GM19043 (cell line): Measurements from ENCODE around the gene AHCYL2.

Experiments used
- ATAC-seq: cut with Tn5 transposase; IDR thresholded peaks from one replicate; pipeline ENCODE4 v1.9.1; 2021; ENCODE audit warnings: low read depth; ENCODE audit not compliant: unreplicated experiment

AHCYL2 gene

DNA sequence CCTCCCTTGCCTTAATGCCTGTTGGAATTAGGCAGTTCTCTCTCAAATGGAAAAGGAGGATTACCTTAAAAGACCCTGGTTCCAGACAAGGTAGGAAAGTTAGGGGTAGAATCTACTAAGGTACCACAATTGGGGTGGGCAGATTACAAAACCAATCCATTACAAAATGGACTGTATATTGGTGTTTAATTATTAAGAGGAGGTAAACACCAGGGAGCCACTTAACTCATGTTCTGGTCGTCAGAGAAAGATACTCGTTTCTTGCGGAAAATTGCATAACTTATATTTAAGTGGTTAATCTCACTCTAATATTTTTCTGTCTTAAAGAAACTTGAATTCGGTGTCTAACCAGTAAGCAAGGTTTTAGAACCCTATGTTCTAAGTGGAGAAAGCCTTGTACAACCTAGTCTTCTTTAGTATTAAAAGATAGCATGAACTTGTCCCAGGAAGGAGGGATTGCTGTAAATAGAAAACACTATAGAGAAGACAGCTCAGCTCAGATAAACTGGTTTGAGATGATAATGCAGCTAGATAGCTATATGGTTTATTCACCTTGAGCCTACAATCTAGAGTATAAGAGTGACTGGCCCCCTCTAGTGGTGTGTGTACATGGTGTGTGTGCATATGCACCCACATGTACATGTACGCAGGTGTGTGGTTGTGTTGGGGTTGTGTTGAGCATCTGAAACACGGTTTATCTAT is 151.4 kb downstream of the AHCYL2 start:
- no peak for ATAC-seq

DNA sequence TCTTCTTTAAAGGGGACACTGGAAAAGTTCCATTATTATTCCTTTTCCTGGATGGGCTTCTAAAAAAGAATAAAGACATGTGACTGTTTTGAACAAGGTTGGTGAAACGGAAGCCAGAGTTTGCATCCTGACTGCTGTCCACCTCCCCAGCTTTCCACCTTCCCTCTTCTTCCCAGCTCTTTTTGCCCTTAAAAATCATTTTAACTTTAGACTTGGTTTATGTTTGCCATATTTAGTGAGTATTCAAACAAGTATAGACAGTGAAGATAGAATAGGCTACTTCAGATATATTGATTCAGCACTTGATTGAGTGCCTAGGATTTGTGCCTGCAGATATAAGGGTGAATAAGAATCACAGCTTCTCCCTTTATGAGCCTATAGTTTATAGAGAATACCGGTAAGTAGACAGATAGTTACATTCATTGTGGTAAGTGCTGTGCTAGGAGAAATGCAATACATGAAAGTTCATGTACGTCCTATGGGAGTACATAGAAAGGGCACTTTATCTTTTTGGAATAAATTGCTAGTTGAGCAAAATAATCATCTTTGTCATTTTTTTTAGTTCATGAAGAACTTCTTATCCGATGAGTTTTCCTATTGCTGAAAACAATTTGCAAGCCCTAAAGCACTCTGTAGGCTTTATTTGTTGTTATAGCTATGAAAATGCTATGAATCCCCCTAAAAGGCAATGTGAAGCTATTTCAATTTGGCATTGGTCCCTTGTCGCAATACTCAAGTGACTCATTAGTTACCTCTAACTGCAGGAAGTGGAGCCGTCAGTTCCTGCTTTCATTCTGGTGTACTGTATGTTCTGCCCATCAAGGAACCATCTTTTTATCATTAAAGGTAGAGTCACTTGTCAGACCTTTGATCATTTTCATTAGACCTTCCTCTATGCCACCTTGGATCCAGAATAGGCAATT is 152.2 kb downstream of the AHCYL2 start:
- no peak for ATAC-seq

DNA sequence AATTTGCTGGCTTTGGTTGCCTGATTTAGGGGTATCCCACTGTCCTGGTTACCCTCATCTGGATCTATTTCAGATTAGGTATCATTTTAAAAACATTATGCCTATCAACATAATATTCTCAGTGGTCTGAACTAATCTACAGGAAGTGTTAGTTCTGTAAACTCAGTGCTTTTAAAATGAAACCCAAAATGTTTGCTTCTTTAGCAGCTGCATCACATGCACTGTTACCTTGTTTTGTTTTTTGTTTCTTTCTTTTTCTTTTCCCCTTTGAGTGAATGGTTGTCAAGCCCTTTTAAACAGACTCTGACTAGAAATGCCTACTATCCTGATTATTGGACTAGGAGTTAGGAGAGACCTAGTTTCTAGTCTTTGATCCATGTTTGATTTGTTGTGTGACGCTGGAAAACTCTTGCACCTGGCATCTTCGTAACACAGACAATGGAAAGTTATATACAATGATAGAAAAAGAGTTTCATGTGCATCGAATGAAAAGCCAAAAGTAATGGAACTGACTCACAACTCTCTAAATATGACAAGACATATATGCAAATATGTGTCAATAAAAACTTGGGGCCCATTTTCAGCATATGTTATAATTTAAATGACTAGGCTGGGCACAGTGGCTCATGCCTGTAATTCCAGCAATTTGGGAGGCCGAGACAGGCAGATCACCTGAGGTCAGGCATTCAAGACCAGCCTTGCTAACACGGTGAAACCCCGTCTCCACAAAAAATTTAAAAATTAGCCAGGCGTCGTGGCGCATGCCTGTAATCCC is 157.1 kb downstream of the AHCYL2 start:
- ATAC-seq, result no peak

DNA sequence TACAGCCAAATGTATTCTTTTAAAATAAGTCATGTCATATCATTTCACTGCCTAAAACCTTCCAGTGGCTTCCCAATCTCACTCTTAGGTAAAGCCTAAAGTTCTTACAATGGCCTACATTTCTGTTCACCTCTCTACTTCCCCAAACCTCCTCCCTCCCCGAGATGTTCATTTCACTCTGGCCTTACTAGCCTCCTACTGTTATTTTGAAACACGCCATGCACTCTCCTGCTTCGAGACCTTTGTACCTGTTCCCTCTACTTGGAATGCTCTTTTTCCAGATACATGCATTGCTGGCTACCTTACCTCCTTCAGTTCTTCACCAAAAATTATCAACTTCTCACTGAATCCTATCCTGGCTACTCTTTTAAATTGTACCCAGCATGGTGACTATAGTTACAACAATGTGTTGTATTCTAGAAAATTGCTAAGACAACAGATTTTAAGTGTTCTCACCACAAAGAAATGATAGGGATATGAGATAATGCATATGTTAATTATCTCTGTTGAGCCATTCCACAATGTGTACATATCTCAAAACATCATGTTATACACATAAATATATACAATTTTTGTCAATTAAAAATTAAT is 158.8 kb downstream of the AHCYL2 start:
- no peak for ATAC-seq

DNA sequence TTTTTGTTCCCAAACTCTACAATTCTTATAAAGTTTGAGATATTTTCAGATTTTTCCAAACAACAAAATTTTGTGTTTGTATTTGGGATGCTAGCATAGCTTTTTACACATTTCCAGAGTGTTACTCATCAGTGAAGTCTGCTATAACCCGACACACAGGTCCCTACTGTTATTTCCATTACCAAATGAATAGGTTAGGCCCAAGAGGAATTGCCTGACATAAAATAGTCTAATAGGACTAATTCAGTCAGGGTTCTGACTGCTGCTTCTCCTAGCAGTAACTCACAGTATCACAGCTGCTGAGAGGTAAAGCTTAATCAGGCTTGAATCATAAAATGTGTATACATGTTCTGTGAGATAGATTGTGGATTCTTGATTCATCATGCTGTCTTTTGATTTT is 160.3 kb downstream of the AHCYL2 start:
- ATAC-seq, result no peak

DNA sequence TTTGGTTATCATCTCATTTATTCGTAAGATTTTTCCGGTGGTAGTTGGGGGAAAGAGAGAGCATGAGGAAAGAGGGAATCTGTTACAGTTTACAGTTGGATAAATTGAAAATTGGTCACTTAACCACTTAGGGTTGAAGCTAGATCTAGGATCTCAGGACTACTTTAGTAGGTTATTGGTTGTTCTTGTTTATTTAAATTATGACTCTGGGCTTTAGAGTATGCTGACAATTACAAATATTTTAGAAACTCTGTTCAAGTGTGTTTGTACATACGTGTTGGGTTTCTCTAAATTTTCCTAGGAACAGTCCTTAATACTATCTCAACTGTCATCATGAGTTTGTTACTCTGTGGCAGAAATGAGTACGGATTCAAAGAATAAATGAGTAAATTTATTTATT is 160.8 kb downstream of the AHCYL2 start:
- ATAC-seq, result no peak

DNA sequence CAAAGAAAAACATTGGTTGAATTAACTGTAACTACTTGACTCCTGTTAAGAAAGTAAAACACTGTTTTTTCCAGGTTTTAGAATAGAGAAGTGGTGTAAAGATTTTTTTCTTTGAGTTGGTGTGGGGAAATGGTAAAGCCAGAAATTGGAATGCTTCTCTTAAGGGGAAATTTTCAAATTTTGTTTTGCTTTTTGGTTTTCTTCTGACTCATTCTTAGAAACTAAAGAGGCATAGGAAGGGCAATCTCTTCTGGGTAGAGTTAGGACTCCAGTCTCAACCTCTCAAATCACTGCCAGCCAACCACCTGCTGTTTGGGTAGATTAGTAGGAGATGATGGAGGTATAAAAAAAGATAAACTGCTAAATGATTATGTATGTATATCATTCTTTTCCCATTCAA is 161.7 kb downstream of the AHCYL2 start:
- no peak for ATAC-seq

DNA sequence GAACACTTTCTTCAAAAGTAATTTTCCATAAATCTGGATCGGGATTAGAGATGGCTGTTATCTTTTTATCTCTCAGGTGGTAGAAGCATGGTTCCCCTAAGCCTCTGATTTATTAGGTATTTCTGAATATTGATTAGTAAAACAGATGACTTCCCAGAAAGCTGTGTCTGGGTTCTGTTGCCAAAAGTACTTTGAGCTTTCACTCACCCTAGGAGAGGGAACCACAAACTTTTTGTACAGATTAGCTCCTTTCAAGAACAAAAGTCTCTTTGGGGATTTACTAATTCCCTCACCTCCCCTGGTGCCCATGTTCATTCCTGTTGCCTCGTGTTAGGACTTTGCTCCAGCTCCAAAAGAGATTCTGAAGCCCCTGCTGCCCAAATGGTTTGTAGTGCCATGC is 162.7 kb downstream of the AHCYL2 start:
- ATAC-seq, result no peak

DNA sequence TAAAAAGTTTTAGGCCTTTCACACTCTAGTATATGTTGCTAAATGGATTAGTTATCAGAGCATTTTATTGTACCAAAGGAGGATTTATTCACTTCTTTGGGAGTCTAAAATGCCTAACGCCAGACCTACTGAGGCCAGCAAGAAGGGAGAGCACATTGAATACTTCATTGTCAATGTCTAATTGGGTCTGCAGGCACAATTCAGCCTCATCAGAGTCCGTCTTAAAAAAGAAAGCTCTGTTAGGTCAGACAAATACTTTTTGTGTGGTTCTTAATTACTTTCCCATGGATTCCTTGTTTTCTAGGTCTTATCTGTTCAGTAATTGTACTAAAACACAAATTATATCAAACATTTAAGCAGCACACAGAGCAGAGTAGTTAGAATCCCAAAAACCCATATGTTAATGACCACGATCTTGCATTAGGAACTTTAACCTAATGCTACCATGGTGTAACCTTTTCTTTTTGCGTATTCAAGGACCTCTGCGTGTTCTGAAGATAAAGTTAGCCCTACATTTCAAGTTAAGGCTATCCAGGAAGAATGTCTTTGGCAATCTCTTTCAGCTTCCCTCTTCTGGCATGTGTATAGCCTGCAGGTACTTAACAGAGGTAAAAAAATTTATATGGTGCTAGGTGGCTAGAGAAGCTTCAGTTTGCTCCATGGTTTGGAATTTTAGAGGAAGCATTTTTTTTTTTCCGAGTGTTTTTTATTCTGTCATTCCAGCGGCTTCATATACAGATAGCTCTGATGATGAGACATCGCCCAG is 163.7 kb downstream of the AHCYL2 start:
- no peak for ATAC-seq

DNA sequence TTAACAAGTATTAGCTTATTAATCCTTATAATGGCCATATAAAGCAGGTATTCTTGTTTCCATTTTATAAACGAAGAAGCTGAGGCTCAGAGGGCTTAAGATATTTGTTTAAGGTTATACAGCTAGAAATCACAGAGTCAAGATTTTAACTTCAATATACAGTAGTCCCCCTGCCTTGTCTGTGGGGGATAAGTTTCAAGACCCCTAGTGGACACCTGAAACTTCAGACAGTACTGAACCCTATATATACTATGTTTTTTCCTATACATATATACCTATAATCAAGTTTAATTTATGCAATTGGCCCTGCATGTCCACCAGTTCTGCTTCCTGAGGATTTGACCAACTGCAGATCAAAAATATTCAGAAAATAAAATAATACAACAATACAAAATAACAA is 165.0 kb downstream of the AHCYL2 start:
- no peak for ATAC-seq

DNA sequence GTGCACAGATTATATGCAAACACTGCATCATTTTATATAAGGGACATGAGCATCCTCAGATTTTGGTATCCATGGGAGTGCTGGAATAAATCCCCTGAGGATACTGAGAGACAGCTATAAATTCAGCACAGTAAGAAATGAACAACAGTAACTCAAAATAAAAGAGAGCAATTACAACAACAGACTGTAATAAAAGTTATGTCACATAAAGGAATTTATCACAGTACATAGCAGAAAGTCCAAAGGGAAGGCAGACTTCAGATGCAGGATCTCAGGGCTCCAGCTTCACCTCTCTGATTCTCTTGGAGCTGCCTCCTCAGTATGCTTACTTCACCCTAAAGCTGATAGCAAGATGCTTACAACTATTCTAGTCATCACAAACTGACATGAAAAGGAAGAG is 165.5 kb downstream of the AHCYL2 start:
- no peak for ATAC-seq

DNA sequence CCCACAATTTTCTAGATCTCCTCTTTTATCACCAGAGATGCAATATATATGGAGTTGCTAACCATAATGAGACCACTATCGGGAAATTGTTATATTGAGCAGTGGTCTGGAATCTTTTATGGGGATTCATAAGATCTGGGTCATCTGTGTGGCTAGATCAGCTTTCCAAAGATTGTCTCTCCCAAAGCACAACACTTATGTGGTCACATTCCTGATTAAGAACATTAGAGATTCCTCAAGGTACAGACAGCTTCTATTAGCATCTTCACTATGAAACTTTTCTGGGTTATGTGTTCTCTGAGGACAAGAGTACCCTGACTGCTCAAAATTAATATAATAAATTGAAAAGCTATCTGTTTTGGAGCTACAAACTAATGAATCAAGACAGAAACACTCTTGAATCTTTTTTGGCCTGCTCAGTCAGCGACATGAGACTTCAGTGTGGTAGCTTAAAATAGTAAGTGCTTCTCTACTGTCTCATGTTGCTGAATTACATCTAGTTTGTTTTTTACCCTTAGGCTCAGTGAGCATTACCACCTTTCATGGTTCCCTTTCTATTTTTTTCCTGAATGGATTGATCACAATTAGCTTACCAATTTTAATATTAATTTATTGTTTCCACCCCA is 166.8 kb downstream of the AHCYL2 start:
- no peak for ATAC-seq

DNA sequence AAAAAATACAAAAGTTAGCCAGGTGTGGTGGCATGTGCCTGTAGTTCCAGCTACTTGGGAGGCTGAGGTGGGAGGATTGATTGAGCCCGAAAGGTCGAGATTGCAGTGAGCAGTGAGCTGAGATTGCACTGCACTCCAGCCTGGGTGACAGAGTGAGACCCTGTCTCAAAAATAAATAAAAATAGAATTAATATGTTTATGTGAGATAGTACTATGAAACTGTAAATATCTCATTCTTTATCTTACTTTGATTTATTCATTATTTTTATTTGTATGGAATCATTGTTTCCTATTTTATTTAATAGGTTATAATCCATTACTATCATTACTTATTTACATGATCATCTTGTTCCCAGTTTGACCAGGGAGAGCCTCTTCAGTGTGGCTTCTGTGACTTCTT is 168.4 kb downstream of the AHCYL2 start:
- no peak for ATAC-seq

DNA sequence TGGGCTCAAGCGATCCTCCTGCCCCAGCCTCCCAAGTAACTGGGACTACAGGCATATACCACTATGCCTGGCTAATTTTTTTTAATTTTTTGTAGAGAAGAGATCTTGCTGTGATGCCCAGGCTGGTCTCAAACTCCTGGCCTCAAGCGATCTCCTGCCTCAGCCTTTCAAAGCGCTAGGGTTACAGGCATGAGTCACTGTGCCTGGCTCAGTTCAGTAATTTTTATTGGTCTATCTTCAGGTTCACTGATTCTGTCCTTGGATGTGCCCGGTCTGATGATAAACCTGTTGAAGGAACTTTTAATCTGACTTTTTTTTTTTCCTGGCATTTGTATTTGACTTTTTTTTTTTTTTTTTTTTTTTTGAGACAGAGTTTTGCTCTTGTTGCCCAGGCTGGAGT is 169.3 kb downstream of the AHCYL2 start:
- ATAC-seq, result no peak

DNA sequence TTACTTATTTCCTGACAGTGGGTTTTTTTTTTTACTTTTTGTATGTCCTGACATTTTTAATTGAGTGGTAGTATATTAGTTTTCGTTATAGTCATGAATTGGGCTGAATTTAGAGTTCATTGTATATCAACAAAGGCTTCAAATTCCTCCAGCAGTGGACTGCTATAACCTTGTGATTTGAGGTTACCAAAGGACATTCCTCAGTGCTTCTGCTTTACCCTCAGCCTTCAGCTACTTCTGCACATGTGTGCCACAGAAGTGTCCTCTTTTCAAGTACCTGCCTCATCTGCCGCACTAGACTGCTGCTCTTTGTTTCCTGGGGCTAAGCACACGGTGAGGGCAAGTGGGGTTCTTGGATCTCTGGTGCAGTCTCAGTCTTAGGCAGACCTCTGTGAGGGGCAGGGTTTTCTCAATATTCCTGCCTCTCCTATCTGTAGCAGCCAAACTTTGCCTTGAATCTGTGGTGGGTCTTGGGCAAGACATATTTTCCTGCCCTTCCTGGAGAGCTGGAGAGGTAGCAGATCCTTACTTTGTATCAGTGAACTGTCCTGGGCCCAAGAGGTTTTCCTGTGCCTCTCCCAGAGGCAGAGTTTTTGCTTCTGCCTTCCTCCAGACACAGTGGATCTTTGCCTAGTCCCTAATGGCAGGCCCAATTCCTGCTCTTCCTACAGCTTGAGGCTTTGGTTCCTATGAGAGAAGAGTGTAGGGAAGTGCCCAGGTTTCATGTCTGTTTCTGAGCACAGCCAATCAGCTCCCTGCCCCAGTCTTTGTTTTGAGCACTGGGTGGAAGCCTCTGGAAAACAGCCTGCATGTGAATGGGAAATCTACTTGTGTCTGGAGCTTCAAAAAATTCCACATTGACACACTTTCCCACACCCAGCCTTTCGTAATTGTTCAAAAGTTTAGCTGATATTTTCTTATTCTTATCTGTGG is 170.4 kb downstream of the AHCYL2 start:
- ATAC-seq, result no peak

DNA sequence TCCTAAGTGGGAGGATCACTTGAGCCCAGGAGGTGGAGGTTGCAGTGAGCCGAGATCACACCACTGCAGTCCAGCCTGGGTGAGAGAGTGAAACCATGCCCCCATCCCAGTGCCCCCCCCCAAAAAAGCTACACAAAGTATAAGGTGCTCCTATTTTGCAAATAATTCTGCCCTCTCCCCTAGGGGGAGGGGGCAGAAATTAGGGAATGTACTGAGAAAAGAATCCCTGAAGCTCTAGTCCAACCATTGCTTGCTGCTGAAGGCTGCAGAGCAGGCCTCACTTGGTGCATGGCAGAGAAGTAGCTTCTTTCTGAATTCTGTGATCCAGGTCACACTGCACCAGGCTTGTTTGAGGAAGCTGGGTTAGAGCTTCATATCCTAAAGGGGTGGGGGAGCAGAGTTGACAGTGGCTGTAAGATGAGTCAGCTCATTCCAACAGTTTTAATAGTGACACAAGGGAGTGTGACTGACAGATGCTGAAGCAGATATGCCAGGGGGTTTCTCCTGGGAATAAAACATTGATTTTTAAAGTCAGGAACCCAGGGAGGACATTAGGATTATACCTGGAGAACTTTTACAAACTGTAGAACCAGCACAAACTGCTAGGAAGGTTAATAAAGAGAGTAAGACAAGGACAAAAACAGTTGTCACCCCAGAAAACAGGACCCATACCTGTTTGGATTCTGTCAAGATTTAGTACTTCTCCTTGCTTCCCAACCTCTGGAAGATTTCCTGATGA is 176.6 kb downstream of the AHCYL2 start:
- no peak for ATAC-seq

DNA sequence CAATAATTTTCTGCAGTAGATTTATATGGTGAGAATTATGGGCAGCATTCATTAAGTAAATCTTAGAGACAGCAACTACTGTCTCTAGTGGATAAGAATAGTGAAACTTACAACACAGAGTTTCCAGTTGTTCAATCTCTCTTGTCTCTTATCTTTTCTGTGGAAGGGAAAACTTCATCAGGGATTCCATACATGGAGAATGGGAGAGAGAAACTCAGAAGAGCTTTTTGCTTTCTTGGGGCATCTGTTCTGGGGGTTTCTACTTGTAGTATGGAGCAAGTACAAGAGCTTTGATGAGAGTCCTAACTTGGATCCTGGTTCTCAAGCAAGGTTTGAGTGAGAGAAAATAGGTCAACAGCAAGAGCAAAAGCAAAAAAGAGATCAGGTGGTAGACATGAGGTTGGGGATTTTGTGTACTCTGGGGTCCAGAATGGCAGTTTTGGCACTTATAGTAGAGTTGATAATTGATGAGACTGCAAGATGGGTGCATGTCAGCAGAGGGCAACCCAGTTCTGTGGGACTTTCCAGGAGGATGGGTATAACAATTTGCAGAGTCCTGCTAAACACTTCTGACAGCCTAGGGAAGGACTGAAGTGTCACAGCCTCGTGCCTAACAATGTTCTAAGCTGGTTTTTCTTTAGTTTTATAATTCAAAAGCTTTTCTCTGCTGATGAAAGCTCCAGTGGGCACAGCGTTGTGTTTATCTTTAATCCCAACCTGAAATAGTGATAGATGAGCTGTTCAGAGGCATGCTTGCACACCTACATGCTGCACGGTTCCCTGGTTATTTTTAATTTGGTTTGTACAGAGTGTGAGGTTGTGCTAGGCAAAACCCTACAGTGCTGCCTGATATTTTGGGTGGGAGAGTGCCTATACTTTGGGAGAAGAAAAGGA is 177.4 kb downstream of the AHCYL2 start:
- no peak for ATAC-seq
